Measurements from ENCODE around the gene NRM. TPM values are rescaled to one million over a fixed set of nuclear protein-coding genes. Genes with fewer than 3 reads are reported as not detected.
A peak's percentile ranks its signal among the peaks of the same experiment; 100 is the strongest.

Gene NRM
- total RNA-seq (10 to 100 TPM in 5 of 7 donors, 1 to 10 TPM in 2; 3.4 to 23.2 (median 15.3) TPM), polyA plus RNA-seq (10 to 100 TPM; 15.3 to 15.4 TPM)
- long read RNA-seq, donor 1, transcript NRM-203 (4 exons, 1,734 nt) = major isoform, 32 of 34 reads
- long read RNA-seq, donor 1, partial matches to known transcripts = 1 of 34 reads
- long read RNA-seq, donor 1, other reads (novel, unspliced or antisense) = 0 of 34 reads
- long read RNA-seq, donor 2, partial matches to known transcripts = 15 of 20 reads
- long read RNA-seq, donor 2, other reads (novel, unspliced or antisense) = 0 of 20 reads
- long read RNA-seq, donor 3, transcript NRM-203 (4 exons, 1,734 nt) = major isoform, 8 of 13 reads
- long read RNA-seq, donor 3, partial matches to known transcripts = 1 of 13 reads
- long read RNA-seq, donor 3, other reads (novel, unspliced or antisense) = 0 of 13 reads

GRCh38 chr6:30690403-30691207 is at the start of gene NRM:
NRM (minus strand) TSS chr6:30690984; CDS start chr6:30690974, 10 bp downstream.
- intact Hi-C loops (cut with DNase I) = no loop called here
- Histone ChIP-seq H3K4me1 (ENCODE audit: insufficient read depth) (peaks cover 5% of the 10 kb centered on the region), H3K36me3 (no peaks in the 10 kb centered on the region), H3K9me3 (no peaks in the 10 kb centered on the region), H3K4me3 (peak within 1 kb of the TSS; percentile 73), H3K27me3 (no peaks in the 10 kb centered on the region), H3K27ac (peak within 1 kb of the TSS; percentile 30 to 81)
- WGBS, 3 donors = 0 to 1% (median 0%) methylated on average over 40 of the region's 40 CpGs
- DNase-seq = peak; percentile 89 to 92 (median 91)
- TF ChIP-seq CTCF (IDR thresholded peaks at IDR 0.05) (no peak), EP300 (IDR thresholded peaks at IDR 0.05) (no peak)

- intact Hi-C loops (cut with DNase I) = loop anchor here (5.0 to 10.0 kb wide), 7 partner anchors 37 to 334 kb away; partner anchors contain the start of gene DDR1 (in 3 of the 4)
Observed at GRCh38 chr6:30740540-30740870, 49.7 kb upstream of the NRM start.

GRCh38 chr6:30738532-30738931 is 47.7 kb upstream of the NRM start:
- no peak for DNase-seq
- WGBS, 3 donors = 78 to 81% (median 79%) methylated on average over 6 of the region's 6 CpGs
- Histone ChIP-seq H3K36me3 (no peaks in the 10 kb centered on the region), H3K4me3 (no peak overlapping the region), H3K4me1 (ENCODE audit: insufficient read depth) (peaks cover 7% of the 10 kb centered on the region), H3K27ac (no peak overlapping the region), H3K9me3 (no peaks in the 10 kb centered on the region), H3K27me3 (no peaks in the 10 kb centered on the region)
- intact Hi-C loops (cut with DNase I) = loop anchor here in 3 of 4 donors (10.0 kb wide), 2 partner anchors 136 to 194 kb away; no protein-coding TSS in a partner anchor
- TF ChIP-seq POLR2A (IDR thresholded peaks at IDR 0.05) = no peak

More at GRCh38 chr6:30740540-30740870, 49.7 kb upstream of the NRM start:
- DNase-seq = no peak
- Histone ChIP-seq H3K27ac (peak overlapping the region in 1 of 2 donors; percentile 2), H3K27me3 (no peaks in the 10 kb centered on the region), H3K4me3 (no peak overlapping the region), H3K36me3 (no peaks in the 10 kb centered on the region), H3K9me3 (no peaks in the 10 kb centered on the region), H3K4me1 (ENCODE audit: insufficient read depth) (peaks cover 7% of the 10 kb centered on the region)
- WGBS, 3 donors = 83 to 94% (median 88%) methylated on average over 2 of the region's 2 CpGs
- TF ChIP-seq CTCF (IDR thresholded peaks at IDR 0.05) = no peak
- TF ChIP-seq EP300 (IDR thresholded peaks at IDR 0.05) = no peak
- TF ChIP-seq POLR2A (IDR thresholded peaks at IDR 0.05) = no peak

GRCh38 chr6:30735668-30736314 is 45.0 kb upstream of the NRM start:
- Histone ChIP-seq H3K9me3 (no peaks in the 10 kb centered on the region), H3K27me3 (no peaks in the 10 kb centered on the region), H3K36me3 (no peaks in the 10 kb centered on the region), H3K4me1 (ENCODE audit: insufficient read depth) (peaks cover under 1% of the 10 kb centered on the region), H3K27ac (no peak overlapping the region), H3K4me3 (no peak overlapping the region)
- WGBS, 3 donors = 86 to 87% (median 86%) methylated on average over 8 of the region's 8 CpGs
- intact Hi-C loops (cut with DNase I) = loop anchor here in 3 of 4 donors (10.0 kb wide), 2 partner anchors 139 to 191 kb away; no protein-coding TSS in a partner anchor
- TF ChIP-seq EP300 (IDR thresholded peaks at IDR 0.05) (no peak), POLR2A (IDR thresholded peaks at IDR 0.05) (no peak), CTCF (IDR thresholded peaks at IDR 0.05) (no peak)
- DNase-seq = no peak
